HCT116 (cell line): ENCODE results near the gene ETNK2. TPM values are rescaled to one million over a fixed set of nuclear protein-coding genes. Genes with fewer than 3 reads are reported as not detected.

Source experiments
- ATAC-seq: fragments of 200-7000 bp; cut with Tn5 transposase; 2 replicates; pipeline ENCODE4 v1.9.1; 2020; ENCODE audit warnings: mild to moderate bottlenecking, moderate library complexity
- BruUV-seq: library from RNA; stranded (reverse); fragments of 400-500 nt; replicated peaks from 2 replicates; lab custom pipeline; 2021; lab: Mats Ljungman, UMichigan
- CTCF ChIA-PET: fragments of 300-600 bp; sonication (Branson Sonifier 250); formaldehyde crosslinking; loops from one replicate; lab custom pipeline; 2021; ENCODE audit warnings: antibody characterized with exemption; lab: Charles Lee
- POLR2A ChIA-PET: fragments of 300-600, 350-600 bp; sonication (Branson Sonifier 250); formaldehyde crosslinking; loops from one replicate; lab custom pipeline; 2021; ENCODE audit warnings: antibody characterized with exemption; lab: Charles Lee
- RAD21 ChIA-PET, 2 experiments: fragments of 300-600 bp; sonication (Branson Sonifier 250); formaldehyde crosslinking; loops; one replicate each; lab custom pipeline; 2023; ENCODE audit warnings: low total read pairs in 2 of 2; ENCODE audit not compliant: uncharacterized antibody in 2 of 2, unreplicated experiment in 2 of 2, low non-redundant PET in 1 of 2; lab: Charles Lee
- DNase-seq: peaks from one replicate; pipeline ENCODE4 v3.0.0-alpha.2; 2010; ENCODE audit warnings: low read depth, low spot score
- H2AFZ ChIP-seq: fragments of 200-600 bp; shearing (Covaris generic), sonication (generic); 2 replicates; pipeline ENCODE4 v1.6.1; 2017; ENCODE audit warnings: low read depth, mixed run types, mixed read lengths, antibody characterized with exemption, low read length; ENCODE audit not compliant: poor library complexity, severe bottlenecking
- H3K27ac ChIP-seq: 2 replicates; pipeline ENCODE4 v1.5.1; 2012; ENCODE audit warnings: low read depth, low read length
- H3K27me3 ChIP-seq: fragments of 200-600 bp; sonication (generic); 2 replicates; pipeline ENCODE4 v1.6.1; 2016; ENCODE audit warnings: mixed run types, low read length, mixed read lengths; ENCODE audit not compliant: insufficient read depth
- H3K36me3 ChIP-seq, 2 experiments: fragments of 200-500 bp in 1 of 2; fragments of 200-600 bp in 1 of 2; sonication (Bioruptor generic) in 1 of 2; sonication (generic) in 1 of 2; 2 replicates each; pipeline versions ENCODE4 v1.5.1 to v1.6.1; 2014 to 2016; ENCODE audit warnings: low read length in 2 of 2, inconsistent platforms in 1 of 2, mixed read lengths in 1 of 2, mixed run types in 1 of 2; ENCODE audit not compliant: insufficient read depth in 2 of 2, control insufficient read depth in 1 of 2
- H3K4me1 ChIP-seq, 2 experiments: fragments of 200-600 bp in 1 of 2; sonication (generic) in 1 of 2; 2 replicates each; pipeline versions ENCODE4 v1.5.1 to v1.6.1; 2012 to 2017; ENCODE audit warnings: low read length in 2 of 2, inconsistent platforms in 1 of 2, mild to moderate bottlenecking in 1 of 2, mixed read lengths in 1 of 2, mixed run types in 1 of 2, moderate library complexity in 1 of 2; ENCODE audit not compliant: insufficient read depth in 2 of 2, control insufficient read depth in 1 of 2
- H3K4me2 ChIP-seq: fragments of 200-600 bp; sonication (generic); 2 replicates; pipeline ENCODE4 v1.6.1; 2017; ENCODE audit warnings: mixed run types, low read length, mixed read lengths
- H3K4me3 ChIP-seq, 2 experiments: fragments of 200-600 bp in 1 of 2; sonication (generic) in 1 of 2; replicated peaks in 1 of 2; 2 replicates each; pipeline ENCODE4 v1.5.1; 2011 to 2016; ENCODE audit warnings: low read length in 2 of 2, control low read depth in 1 of 2, low read depth in 1 of 2, mild to moderate bottlenecking in 1 of 2, mixed read lengths in 1 of 2, mixed run types in 1 of 2
- H3K79me2 ChIP-seq: fragments of 200-600 bp; sonication (generic); 2 replicates; pipeline ENCODE4 v1.6.1; 2017; ENCODE audit warnings: mild to moderate bottlenecking, mixed run types, low read length, moderate library complexity, mixed read lengths; ENCODE audit not compliant: insufficient read depth
- H3K9ac ChIP-seq: fragments of 200-600 bp; sonication (generic); 2 replicates; pipeline ENCODE4 v1.6.1; 2016; ENCODE audit warnings: low read length, mixed read lengths
- H3K9me2 ChIP-seq: fragments of 200-600 bp; sonication (generic), shearing (Covaris generic); 2 replicates; pipeline ENCODE4 v1.6.1; 2017; ENCODE audit warnings: mixed run types, mild to moderate bottlenecking, moderate library complexity; ENCODE audit not compliant: insufficient read depth
- H3K9me3 ChIP-seq, 2 experiments: fragments of 200-500 bp in 1 of 2; fragments of 200-600 bp in 1 of 2; sonication (Bioruptor generic) in 1 of 2; sonication (generic) in 1 of 2; 2 replicates each; pipeline ENCODE4 v1.6.1; 2014 to 2017; ENCODE audit warnings: low read length in 2 of 2, mixed read lengths in 2 of 2, inconsistent platforms in 1 of 2, low read depth in 1 of 2, mild to moderate bottlenecking in 1 of 2, mixed run types in 1 of 2, moderate library complexity in 1 of 2; ENCODE audit not compliant: control insufficient read depth in 1 of 2, insufficient read depth in 1 of 2
- H4K20me1 ChIP-seq: fragments of 200-600 bp; sonication (generic), shearing (Covaris generic); 2 replicates; pipeline ENCODE4 v1.6.1; 2017; ENCODE audit warnings: mixed run types, mild to moderate bottlenecking, moderate library complexity; ENCODE audit not compliant: insufficient read depth
- CEBPB ChIP-seq: IDR thresholded peaks from 2 replicates; pipeline ENCODE4 v1.6.1; 2012; ENCODE audit warnings: low read depth
- EGR1 ChIP-seq: IDR thresholded peaks from 2 replicates; pipeline ENCODE4 v1.6.1; 2012; ENCODE audit warnings: low read depth
- ELF1 ChIP-seq: IDR thresholded peaks from 2 replicates; pipeline ENCODE4 v1.6.1; 2012; ENCODE audit warnings: low read depth, borderline replicate concordance
- EZH2phosphoT487 ChIP-seq: fragments of 200-600 bp; IDR thresholded peaks from 2 replicates; pipeline ENCODE4 v1.6.1; 2018; ENCODE audit warnings: antibody characterized with exemption, borderline replicate concordance
- JUND ChIP-seq: IDR thresholded peaks from 2 replicates; pipeline ENCODE4 v1.6.1; 2012
- POLR2A ChIP-seq: IDR thresholded peaks from 2 replicates; pipeline ENCODE4 v1.7.0; 2011; ENCODE audit warnings: borderline replicate concordance; ENCODE audit not compliant: insufficient read depth, insufficient read length; ENCODE audit errors: extremely low read depth
- SRF ChIP-seq: IDR thresholded peaks from 2 replicates; pipeline ENCODE4 v1.6.1; 2012; ENCODE audit warnings: low read depth
- YY1 ChIP-seq: IDR thresholded peaks from 2 replicates; pipeline ENCODE4 v1.6.1; 2011; ENCODE audit warnings: low read length, low read depth, moderate library complexity, mild to moderate bottlenecking; ENCODE audit not compliant: insufficient replicate concordance; ENCODE audit errors: extremely low read depth
- ZFX ChIP-seq: fragments of 450-650 bp; IDR thresholded peaks from 2 replicates; pipeline ENCODE4 v1.6.1; 2017
- intact Hi-C: fragments of 100-400 bp; cut with micrococcal nuclease; formaldehyde crosslinking; loops from 2 replicates; pipeline ENCODE4 v1.10.0; 2022
- total RNA-seq: library from RNA; stranded (reverse); gene quantifications from one replicate; pipeline ENCODE4 v1.2.1, GENCODE V29; 2021; ENCODE audit not compliant: unreplicated experiment
- TF ChIP-seq, protein P1 (sequence below): IDR thresholded peaks from 2 replicates; pipeline ENCODE4 v1.6.1; 2011; ENCODE audit warnings: mild to moderate bottlenecking, low read length, moderate library complexity; ENCODE audit not compliant: insufficient replicate concordance; ENCODE audit errors: extremely low read depth
- TF ChIP-seq, protein P2 (sequence below): IDR thresholded peaks from 2 replicates; pipeline ENCODE4 v1.6.1; 2012; ENCODE audit warnings: low read depth

ETNK2 gene
- total RNA-seq, 1 experiment from 2014 or later = 16.1 TPM

DNA sequence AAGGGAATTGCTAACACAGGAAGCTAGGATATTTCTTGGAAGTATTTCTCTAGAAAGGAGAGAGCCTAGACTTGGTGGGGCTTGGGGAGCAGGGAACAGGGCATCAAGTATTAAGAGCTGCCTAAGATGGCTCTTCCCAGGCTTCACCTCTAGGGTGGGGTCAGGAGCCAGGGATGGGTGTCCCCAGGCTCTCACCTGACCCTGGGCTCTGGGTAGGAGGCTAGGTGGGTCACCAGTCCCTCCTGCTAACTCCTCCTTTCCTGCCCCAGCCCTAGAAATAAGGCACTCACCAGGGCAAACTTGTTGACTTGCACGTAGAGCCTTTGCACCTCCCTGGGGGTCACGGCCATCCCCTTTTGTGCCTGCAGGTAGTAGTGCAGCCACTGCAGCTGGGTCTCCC, 15.0 kb downstream of the ETNK2 start:
- H4K20me1 ChIP-seq = no peaks in the 10 kb centered on the region
- ATAC-seq = no peak

More for the DNA sequence above, 15.0 kb downstream of the ETNK2 start:
- Histone ChIP-seq H3K27me3 (no peaks in the 10 kb centered on the region), H3K27ac (no peak overlapping the region), H3K9me2 (no peaks in the 10 kb centered on the region), H3K36me3 (peaks cover 0 to 7% of the 10 kb centered on the region in 2 experiments; a peak in 1 of 4 replicates), H3K9me3 (no peaks in the 10 kb centered on the region), H3K79me2 (no peaks in the 10 kb centered on the region), H3K4me3 (no peak overlapping the region), H3K9ac (no peak overlapping the region), H3K4me2 (no peak overlapping the region), H2AFZ (no peak overlapping the region), H3K4me1 (peaks cover under 1 to 3% of the 10 kb centered on the region in 2 experiments)
- ChIA-PET CTCF (interaction anchor here (1.3 to 1.4 kb wide), 2 partner anchors 8 to 70 kb away, joined by 3 to 6 read pairs; no protein-coding TSS in a partner anchor), RAD21 (no interaction called here), POLR2A (no interaction called here)
- BruUV-seq = no TSS peak
- DNase-seq = no peak
- no peak for TF ChIP-seq YY1
- TF ChIP-seq ZFX = no peak
- no peak for TF ChIP-seq EZH2phosphoT487
- TF ChIP-seq, protein P1, sequence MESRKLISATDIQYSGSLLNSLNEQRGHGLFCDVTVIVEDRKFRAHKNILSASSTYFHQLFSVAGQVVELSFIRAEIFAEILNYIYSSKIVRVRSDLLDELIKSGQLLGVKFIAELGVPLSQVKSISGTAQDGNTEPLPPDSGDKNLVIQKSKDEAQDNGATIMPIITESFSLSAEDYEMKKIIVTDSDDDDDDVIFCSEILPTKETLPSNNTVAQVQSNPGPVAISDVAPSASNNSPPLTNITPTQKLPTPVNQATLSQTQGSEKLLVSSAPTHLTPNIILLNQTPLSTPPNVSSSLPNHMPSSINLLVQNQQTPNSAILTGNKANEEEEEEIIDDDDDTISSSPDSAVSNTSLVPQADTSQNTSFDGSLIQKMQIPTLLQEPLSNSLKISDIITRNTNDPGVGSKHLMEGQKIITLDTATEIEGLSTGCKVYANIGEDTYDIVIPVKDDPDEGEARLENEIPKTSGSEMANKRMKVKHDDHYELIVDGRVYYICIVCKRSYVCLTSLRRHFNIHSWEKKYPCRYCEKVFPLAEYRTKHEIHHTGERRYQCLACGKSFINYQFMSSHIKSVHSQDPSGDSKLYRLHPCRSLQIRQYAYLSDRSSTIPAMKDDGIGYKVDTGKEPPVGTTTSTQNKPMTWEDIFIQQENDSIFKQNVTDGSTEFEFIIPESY = no peak
- TF ChIP-seq POLR2A = no peak
- no peak for TF ChIP-seq EGR1
- no peak for TF ChIP-seq JUND
- no peak for TF ChIP-seq ELF1
- no peak for TF ChIP-seq SRF
- TF ChIP-seq CEBPB = no peak
- TF ChIP-seq, protein P2, sequence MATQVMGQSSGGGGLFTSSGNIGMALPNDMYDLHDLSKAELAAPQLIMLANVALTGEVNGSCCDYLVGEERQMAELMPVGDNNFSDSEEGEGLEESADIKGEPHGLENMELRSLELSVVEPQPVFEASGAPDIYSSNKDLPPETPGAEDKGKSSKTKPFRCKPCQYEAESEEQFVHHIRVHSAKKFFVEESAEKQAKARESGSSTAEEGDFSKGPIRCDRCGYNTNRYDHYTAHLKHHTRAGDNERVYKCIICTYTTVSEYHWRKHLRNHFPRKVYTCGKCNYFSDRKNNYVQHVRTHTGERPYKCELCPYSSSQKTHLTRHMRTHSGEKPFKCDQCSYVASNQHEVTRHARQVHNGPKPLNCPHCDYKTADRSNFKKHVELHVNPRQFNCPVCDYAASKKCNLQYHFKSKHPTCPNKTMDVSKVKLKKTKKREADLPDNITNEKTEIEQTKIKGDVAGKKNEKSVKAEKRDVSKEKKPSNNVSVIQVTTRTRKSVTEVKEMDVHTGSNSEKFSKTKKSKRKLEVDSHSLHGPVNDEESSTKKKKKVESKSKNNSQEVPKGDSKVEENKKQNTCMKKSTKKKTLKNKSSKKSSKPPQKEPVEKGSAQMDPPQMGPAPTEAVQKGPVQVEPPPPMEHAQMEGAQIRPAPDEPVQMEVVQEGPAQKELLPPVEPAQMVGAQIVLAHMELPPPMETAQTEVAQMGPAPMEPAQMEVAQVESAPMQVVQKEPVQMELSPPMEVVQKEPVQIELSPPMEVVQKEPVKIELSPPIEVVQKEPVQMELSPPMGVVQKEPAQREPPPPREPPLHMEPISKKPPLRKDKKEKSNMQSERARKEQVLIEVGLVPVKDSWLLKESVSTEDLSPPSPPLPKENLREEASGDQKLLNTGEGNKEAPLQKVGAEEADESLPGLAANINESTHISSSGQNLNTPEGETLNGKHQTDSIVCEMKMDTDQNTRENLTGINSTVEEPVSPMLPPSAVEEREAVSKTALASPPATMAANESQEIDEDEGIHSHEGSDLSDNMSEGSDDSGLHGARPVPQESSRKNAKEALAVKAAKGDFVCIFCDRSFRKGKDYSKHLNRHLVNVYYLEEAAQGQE = no peak
- intact Hi-C loops = no loop called here
